ENCODE results near the gene DHX30.

DNA sequence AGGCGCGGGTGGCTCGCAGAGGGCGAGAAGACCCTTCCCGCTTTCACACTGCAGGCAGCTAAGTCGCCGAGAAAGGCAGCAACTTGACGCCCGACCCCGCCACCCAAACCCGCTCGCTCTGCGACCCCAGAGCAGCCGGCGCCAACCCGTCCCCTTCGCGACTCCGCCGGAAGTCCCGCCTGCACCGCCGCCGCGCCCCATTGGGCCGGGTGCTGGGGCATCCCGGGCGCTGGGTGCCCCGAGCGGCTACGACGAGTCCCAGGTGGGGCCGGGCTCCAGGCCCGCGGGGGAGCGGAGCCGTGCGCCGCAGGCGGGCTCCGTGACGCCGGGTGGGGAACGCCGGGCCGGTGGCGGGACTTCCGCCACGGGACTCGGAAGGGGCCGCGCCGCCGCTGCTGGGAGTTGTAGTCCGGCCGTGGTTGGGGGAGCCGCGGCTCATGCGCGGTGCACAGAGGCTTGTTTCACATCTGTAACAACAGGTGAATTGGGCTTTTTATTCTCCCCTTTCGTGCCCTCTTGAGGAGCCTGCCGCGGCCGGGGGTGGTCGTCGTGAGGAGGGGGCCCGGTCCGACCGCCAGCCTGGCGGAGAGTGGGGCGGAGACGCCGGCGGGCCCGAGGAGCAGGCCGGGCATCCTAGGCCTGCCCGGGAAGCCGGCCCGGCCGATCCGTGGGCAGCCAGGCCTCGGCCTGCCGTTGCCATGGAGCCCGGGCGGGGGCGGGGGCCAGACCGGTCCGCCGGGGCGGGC, at the start of gene DHX30:
- no peak for TF ChIP-seq RFX5 (IDR thresholded peaks at IDR 0.05; ENCODE audit: low read length)
- no peak for TF ChIP-seq MEF2A (IDR thresholded peaks at IDR 0.05; ENCODE audit: borderline replicate concordance, low read depth)
- TF ChIP-seq, protein P1, sequence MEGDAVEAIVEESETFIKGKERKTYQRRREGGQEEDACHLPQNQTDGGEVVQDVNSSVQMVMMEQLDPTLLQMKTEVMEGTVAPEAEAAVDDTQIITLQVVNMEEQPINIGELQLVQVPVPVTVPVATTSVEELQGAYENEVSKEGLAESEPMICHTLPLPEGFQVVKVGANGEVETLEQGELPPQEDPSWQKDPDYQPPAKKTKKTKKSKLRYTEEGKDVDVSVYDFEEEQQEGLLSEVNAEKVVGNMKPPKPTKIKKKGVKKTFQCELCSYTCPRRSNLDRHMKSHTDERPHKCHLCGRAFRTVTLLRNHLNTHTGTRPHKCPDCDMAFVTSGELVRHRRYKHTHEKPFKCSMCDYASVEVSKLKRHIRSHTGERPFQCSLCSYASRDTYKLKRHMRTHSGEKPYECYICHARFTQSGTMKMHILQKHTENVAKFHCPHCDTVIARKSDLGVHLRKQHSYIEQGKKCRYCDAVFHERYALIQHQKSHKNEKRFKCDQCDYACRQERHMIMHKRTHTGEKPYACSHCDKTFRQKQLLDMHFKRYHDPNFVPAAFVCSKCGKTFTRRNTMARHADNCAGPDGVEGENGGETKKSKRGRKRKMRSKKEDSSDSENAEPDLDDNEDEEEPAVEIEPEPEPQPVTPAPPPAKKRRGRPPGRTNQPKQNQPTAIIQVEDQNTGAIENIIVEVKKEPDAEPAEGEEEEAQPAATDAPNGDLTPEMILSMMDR (IDR thresholded peaks at IDR 0.05): no peak
